ENCODE data around the gene TMEM161A.

Gene TMEM161A

GRCh38 chr19:19075126-19075525 is 63.2 kb downstream of the TMEM161A start:
- TF ChIP-seq ZFX (IDR thresholded peaks at IDR 0.05; ENCODE audit: borderline replicate concordance) = no peak
- H3K27ac ChIP-seq = no peak overlapping the region

- no peak overlapping the region for H3K27ac ChIP-seq
- TF ChIP-seq ZFX (IDR thresholded peaks at IDR 0.05; ENCODE audit: borderline replicate concordance) = no peak
- no peak for TF ChIP-seq CTCF (IDR thresholded peaks at IDR 0.05)
Observed at GRCh38 chr19:19074196-19074882, 63.9 kb downstream of the TMEM161A start.

GRCh38 chr19:19071897-19072296 is 66.4 kb downstream of the TMEM161A start:
- TF ChIP-seq ZFX (IDR thresholded peaks at IDR 0.05; ENCODE audit: borderline replicate concordance) = no peak
- no peak overlapping the region for H3K27ac ChIP-seq
